Measurements from ENCODE around the gene HECW1. TPM values are rescaled to one million over a fixed set of nuclear protein-coding genes. Genes with fewer than 3 reads are reported as not detected.
A peak's percentile ranks its signal among the peaks of the same experiment; 100 is the strongest.

The HECW1 gene
- total RNA-seq, 1 experiment from 2014 or later, result 19.1 TPM

GRCh38 chr7:43520201-43520600, 407.8 kb downstream of the HECW1 start:
- Histone ChIP-seq H3K27ac (no peak overlapping the region), H3K27me3 (replicated peaks) (no peaks in the 10 kb centered on the region)

DNA sequence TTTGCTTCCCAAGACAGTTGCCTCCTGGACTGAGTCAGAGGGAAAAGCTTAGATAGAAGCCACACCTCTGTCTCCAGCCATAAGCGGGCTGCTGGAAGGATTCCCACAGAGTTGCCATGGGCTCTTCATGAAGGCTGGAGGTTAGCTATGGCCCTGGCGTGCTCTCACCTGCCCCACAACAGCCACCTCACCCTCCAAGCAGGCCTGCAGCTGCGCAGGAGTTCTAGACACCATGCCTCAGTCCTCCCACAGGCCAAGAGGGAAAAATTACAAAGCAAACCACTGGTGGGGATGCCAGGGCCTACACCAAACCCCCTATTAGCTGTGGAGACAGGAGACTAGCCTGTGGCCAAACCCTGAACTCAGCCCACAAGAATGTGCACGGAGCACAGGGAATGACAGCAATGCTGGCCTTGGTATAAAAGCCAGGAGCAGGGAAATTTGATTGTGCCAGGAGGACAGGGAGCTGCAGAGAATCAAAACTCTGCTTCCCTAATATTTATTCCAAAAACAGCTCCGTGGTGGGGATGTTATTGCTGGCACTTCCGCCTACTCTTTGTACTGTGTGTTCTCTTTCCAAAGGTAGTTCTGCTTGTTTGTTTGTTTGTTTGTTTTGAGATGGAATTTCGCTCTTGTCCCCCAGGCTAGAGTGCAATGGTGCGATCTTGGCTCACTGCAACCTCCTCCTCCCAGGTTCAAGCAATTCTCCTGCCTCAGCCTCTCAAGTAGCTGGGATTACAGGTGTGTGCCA, 410.1 kb downstream of the HECW1 start:
- Histone ChIP-seq H3K36me3 (no peaks in the 10 kb centered on the region), H3K4me1 (replicated peaks) (peaks cover 23% of the 10 kb centered on the region), H3K27ac (peak overlapping the region; percentile 71), H3K4me3 (no peak overlapping the region), H3K27me3 (replicated peaks) (no peaks in the 10 kb centered on the region), H3K9me3 (replicated peaks) (no peaks in the 10 kb centered on the region)
- peak; percentile 71 to 76 for DNase-seq (ENCODE audit: low read depth in 1 of 2, low spot score in 2 of 2)

More at GRCh38 chr7:43520201-43520600, 407.8 kb downstream of the HECW1 start:
- Histone ChIP-seq H3K9me3 (replicated peaks) (no peaks in the 10 kb centered on the region), H3K36me3 (no peaks in the 10 kb centered on the region), H3K4me1 (replicated peaks) (peaks cover 36% of the 10 kb centered on the region), H3K4me3 (no peak overlapping the region)
- DNase-seq (ENCODE audit: low read depth in 1 of 2, low spot score in 2 of 2), result no peak

GRCh38 chr7:43528576-43529354, 416.3 kb downstream of the HECW1 start:
- H3K4me1 ChIP-seq (replicated peaks), result peaks cover 2% of the 10 kb centered on the region
- no peaks in the 10 kb centered on the region for H3K9me3 ChIP-seq (replicated peaks)
- no peaks in the 10 kb centered on the region for H3K36me3 ChIP-seq
- no peaks in the 10 kb centered on the region for H3K27me3 ChIP-seq (replicated peaks)
- no peak overlapping the region for H3K4me3 ChIP-seq
- H3K27ac ChIP-seq, result no peak overlapping the region
- no peak for DNase-seq (ENCODE audit: low read depth in 1 of 2, low spot score in 2 of 2)

- Histone ChIP-seq H3K27me3 (replicated peaks) (no peaks in the 10 kb centered on the region), H3K4me1 (replicated peaks) (peaks cover 22% of the 10 kb centered on the region), H3K9me3 (replicated peaks) (no peaks in the 10 kb centered on the region), H3K36me3 (no peaks in the 10 kb centered on the region), H3K4me3 (no peak overlapping the region), H3K27ac (no peak overlapping the region)
- no peak for DNase-seq (ENCODE audit: low read depth in 1 of 2, low spot score in 2 of 2)
These were observed 418.3 kb downstream of the HECW1 start for GRCh38 chr7:43530553-43531410.

DNA sequence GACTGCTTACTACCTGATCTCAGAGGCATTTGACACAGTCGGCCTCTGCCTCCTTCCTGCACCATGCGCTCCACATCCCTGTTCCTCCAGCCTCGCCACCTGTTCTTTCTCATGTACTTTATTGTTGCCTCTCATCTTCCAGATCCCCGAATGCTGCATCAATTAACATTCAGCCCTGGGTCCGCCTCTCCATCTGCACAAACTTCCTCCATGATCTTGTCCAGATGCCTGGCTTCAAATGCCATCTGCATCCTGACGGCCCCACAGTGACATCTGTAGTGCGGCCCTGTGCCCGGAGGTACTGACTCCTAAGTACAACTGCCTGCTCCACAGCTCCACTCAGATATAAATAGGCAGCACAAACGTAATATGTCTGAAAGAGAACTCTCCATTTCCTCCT, 419.3 kb downstream of the HECW1 start:
- H3K36me3 ChIP-seq, result no peaks in the 10 kb centered on the region
- DNase-seq (ENCODE audit: low read depth in 1 of 2, low spot score in 2 of 2), result no peak
- H3K4me1 ChIP-seq (replicated peaks), result peaks cover 31% of the 10 kb centered on the region
- no peaks in the 10 kb centered on the region for H3K9me3 ChIP-seq (replicated peaks)
- H3K4me3 ChIP-seq, result no peak overlapping the region
- no peak overlapping the region for H3K27ac ChIP-seq
- no peaks in the 10 kb centered on the region for H3K27me3 ChIP-seq (replicated peaks)

DNA sequence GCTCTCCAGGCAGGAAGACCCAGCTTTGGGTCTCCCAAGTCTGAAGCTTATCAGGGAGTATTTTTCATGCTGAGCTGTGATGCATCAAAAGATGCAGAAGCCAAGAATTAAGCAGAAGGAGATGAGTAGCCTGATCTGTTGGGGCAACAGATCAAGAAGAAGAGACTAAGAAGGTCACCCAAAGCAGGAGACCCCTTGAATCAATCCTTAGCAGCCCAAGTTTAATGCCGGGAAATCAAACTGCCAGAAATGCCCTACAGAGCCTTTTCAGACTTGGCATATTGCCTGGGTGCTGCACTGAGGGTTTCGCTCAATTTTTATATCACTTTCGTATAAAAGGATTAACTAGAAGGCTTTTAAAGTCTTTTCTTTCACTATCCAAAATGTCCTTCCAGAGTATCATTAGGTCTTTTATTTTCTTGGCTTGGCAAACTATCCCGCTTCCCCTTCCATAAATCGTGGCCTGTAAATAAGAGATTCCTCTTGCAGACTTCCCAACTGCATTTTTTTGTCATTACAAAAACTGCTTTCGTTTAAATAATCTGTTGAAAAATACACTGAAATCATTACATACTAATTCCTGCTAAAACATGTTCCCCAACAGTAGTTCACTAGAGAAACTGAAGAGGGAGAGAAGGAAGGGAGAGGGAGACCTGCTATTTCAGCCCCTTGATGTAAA, 421.5 kb downstream of the HECW1 start:
- Histone ChIP-seq H3K4me1 (replicated peaks) (peaks cover 47% of the 10 kb centered on the region), H3K36me3 (no peaks in the 10 kb centered on the region), H3K4me3 (no peak overlapping the region), H3K27me3 (replicated peaks) (no peaks in the 10 kb centered on the region), H3K27ac (no peak overlapping the region), H3K9me3 (replicated peaks) (no peaks in the 10 kb centered on the region)
- peak in 1 of 2 experiments; percentile 8 for DNase-seq (ENCODE audit: low read depth in 1 of 2, low spot score in 2 of 2)

DNA sequence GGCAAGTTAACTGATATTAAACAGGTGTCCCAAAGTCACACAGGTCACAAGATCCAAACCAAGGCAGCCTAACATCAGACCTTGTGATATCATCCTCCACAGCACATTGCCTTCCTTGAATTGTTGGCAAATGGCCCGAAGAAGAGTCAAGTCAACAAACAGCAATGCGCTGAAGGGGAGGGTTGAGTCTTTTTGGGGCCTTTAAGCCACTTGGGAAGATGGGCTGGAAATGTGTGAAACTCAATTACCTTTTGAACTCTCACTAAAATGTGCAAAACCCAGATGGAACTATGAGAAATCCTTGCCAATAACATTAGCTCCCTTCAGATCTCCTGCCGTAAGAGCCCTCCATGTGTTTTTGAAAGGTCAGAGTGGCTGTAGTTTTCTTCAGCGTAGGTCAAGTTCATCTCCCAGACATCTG, 422.6 kb downstream of the HECW1 start:
- Histone ChIP-seq H3K36me3 (no peaks in the 10 kb centered on the region), H3K27me3 (replicated peaks) (no peaks in the 10 kb centered on the region), H3K4me1 (replicated peaks) (peaks cover 47% of the 10 kb centered on the region), H3K9me3 (replicated peaks) (no peaks in the 10 kb centered on the region), H3K4me3 (no peak overlapping the region), H3K27ac (no peak overlapping the region)
- peak in 1 of 2 experiments; percentile 9 for DNase-seq (ENCODE audit: low read depth in 1 of 2, low spot score in 2 of 2)

- no peaks in the 10 kb centered on the region for H3K27me3 ChIP-seq (replicated peaks)
- peak in 1 of 2 experiments; percentile 84 for DNase-seq (ENCODE audit: low read depth in 1 of 2, low spot score in 2 of 2)
- H3K9me3 ChIP-seq (replicated peaks), result no peaks in the 10 kb centered on the region
- H3K4me3 ChIP-seq, result no peak overlapping the region
- peaks cover 47% of the 10 kb centered on the region for H3K4me1 ChIP-seq (replicated peaks)
- peak overlapping the region; percentile 48 for H3K27ac ChIP-seq
- H3K36me3 ChIP-seq, result no peaks in the 10 kb centered on the region
These were observed 423.6 kb downstream of the HECW1 start for GRCh38 chr7:43535810-43536585.

- Histone ChIP-seq H3K27ac (no peak overlapping the region), H3K4me1 (replicated peaks) (peaks cover 47% of the 10 kb centered on the region), H3K9me3 (replicated peaks) (no peaks in the 10 kb centered on the region), H3K27me3 (replicated peaks) (no peaks in the 10 kb centered on the region), H3K4me3 (no peak overlapping the region), H3K36me3 (no peaks in the 10 kb centered on the region)
- DNase-seq (ENCODE audit: low read depth in 1 of 2, low spot score in 2 of 2), result no peak
These were observed 424.3 kb downstream of the HECW1 start for GRCh38 chr7:43536773-43537172.

- Histone ChIP-seq H3K36me3 (no peaks in the 10 kb centered on the region), H3K4me3 (no peak overlapping the region), H3K27ac (no peak overlapping the region), H3K27me3 (replicated peaks) (no peaks in the 10 kb centered on the region), H3K4me1 (replicated peaks) (peaks cover 47% of the 10 kb centered on the region), H3K9me3 (replicated peaks) (no peaks in the 10 kb centered on the region)
- DNase-seq (ENCODE audit: low read depth in 1 of 2, low spot score in 2 of 2), result no peak
These were observed 425.4 kb downstream of the HECW1 start for GRCh38 chr7:43537765-43538403.

DNA sequence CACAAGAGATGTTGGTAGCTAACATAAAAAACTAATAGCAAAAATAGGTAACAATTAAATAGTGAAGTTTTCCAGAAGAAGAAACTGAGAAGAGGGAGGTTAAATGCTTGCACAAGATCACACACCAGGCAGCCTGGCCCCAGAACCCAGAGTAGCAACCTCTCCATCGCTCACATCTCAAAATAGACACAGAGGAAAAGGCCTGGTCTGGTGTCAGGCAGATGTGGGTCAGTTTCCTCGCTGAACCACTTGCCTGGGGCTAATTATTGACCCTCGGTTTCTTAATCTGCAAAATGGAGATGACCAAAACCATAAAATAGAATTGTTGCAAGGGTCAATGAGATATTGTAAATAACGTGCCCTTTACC, 425.9 kb downstream of the HECW1 start:
- Histone ChIP-seq H3K36me3 (no peaks in the 10 kb centered on the region), H3K27ac (no peak overlapping the region), H3K9me3 (replicated peaks) (no peaks in the 10 kb centered on the region), H3K4me3 (no peak overlapping the region), H3K4me1 (replicated peaks) (peaks cover 47% of the 10 kb centered on the region), H3K27me3 (replicated peaks) (no peaks in the 10 kb centered on the region)
- DNase-seq (ENCODE audit: low read depth in 1 of 2, low spot score in 2 of 2), result no peak

GRCh38 chr7:43540471-43540870, 428.0 kb downstream of the HECW1 start:
- Histone ChIP-seq H3K27ac (no peak overlapping the region), H3K4me3 (no peak overlapping the region), H3K36me3 (no peaks in the 10 kb centered on the region), H3K27me3 (replicated peaks) (no peaks in the 10 kb centered on the region), H3K4me1 (replicated peaks) (peaks cover 28% of the 10 kb centered on the region), H3K9me3 (replicated peaks) (no peaks in the 10 kb centered on the region)
- DNase-seq (ENCODE audit: low read depth in 1 of 2, low spot score in 2 of 2), result no peak
